ENCODE data around the gene CCNE1. TPM values are rescaled to one million over a fixed set of nuclear protein-coding genes. Genes with fewer than 3 reads are reported as not detected.
"Not testable (repeated sequence)": the region's sequence is repeated elsewhere in the genome, so short reads cannot be mapped to it uniquely, and the experiment has no call there.

Gene CCNE1
- total and polyA plus RNA-seq, 2 experiments from 2014 or later: 19.9 to 24.6 TPM

- no peak overlapping the region for H3K4me3 ChIP-seq
- DNase-seq (ENCODE audit: low spot score): no peak
- no peaks in the 10 kb centered on the region for H3K79me2 ChIP-seq
- H2AFZ ChIP-seq: no peak overlapping the region
- no peaks in the 10 kb centered on the region for H3K9me2 ChIP-seq (replicated peaks; ENCODE audit: insufficient read depth)
- TF ChIP-seq, protein P1, sequence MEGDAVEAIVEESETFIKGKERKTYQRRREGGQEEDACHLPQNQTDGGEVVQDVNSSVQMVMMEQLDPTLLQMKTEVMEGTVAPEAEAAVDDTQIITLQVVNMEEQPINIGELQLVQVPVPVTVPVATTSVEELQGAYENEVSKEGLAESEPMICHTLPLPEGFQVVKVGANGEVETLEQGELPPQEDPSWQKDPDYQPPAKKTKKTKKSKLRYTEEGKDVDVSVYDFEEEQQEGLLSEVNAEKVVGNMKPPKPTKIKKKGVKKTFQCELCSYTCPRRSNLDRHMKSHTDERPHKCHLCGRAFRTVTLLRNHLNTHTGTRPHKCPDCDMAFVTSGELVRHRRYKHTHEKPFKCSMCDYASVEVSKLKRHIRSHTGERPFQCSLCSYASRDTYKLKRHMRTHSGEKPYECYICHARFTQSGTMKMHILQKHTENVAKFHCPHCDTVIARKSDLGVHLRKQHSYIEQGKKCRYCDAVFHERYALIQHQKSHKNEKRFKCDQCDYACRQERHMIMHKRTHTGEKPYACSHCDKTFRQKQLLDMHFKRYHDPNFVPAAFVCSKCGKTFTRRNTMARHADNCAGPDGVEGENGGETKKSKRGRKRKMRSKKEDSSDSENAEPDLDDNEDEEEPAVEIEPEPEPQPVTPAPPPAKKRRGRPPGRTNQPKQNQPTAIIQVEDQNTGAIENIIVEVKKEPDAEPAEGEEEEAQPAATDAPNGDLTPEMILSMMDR (IDR thresholded peaks at IDR 0.05; ENCODE audit: poor library complexity): no peak
- TF ChIP-seq EZH2 (IDR thresholded peaks at IDR 0.05; ENCODE audit: borderline replicate concordance) (no peak), EZH2phosphoT487 (IDR thresholded peaks at IDR 0.05; ENCODE audit: low read depth, severe bottlenecking, unreplicated experiment) (no peak)
- no peaks in the 10 kb centered on the region for H3K27me3 ChIP-seq
- H3K9me3 ChIP-seq (ENCODE audit: low read depth): no peaks in the 10 kb centered on the region
- H3K4me2 ChIP-seq: no peak overlapping the region
- 95% methylated on average over 20 of the region's 20 CpGs for WGBS (ENCODE audit: low lambda C conversion rate, missing lambda C conversion rate)
- H3K36me3 ChIP-seq (replicated peaks; ENCODE audit: insufficient read depth, low read depth): no peaks in the 10 kb centered on the region
- no peaks in the 10 kb centered on the region for H4K20me1 ChIP-seq (ENCODE audit: insufficient read depth, poor library complexity, severe bottlenecking)
- no peaks in the 10 kb centered on the region for H3K4me1 ChIP-seq (ENCODE audit: insufficient read depth)
- no peak overlapping the region for H3K27ac ChIP-seq
Observed at GRCh38 chr19:29823581-29824330, 12.0 kb downstream of the CCNE1 start.

GRCh38 chr19:29825263-29825662 lies 13.5 kb downstream of the CCNE1 start:
- not testable (repeated sequence) for H3K4me2 ChIP-seq; H3K79me2 ChIP-seq; H3K36me3 ChIP-seq (replicated peaks; ENCODE audit: insufficient read depth, low read depth); H3K27ac ChIP-seq; H3K4me3 ChIP-seq; H2AFZ ChIP-seq; DNase-seq (ENCODE audit: low spot score); H3K4me1 ChIP-seq (ENCODE audit: insufficient read depth); H3K27me3 ChIP-seq; H4K20me1 ChIP-seq (ENCODE audit: insufficient read depth, poor library complexity, severe bottlenecking); H3K9me3 ChIP-seq (ENCODE audit: low read depth); H3K9me2 ChIP-seq (replicated peaks; ENCODE audit: insufficient read depth)
- 96% methylated on average over 8 of the region's 8 CpGs for WGBS (ENCODE audit: low lambda C conversion rate, missing lambda C conversion rate)

- 69% methylated on average over 12 of the region's 12 CpGs for WGBS (ENCODE audit: low lambda C conversion rate, missing lambda C conversion rate)
- Histone ChIP-seq H3K27me3 (no peaks in the 10 kb centered on the region), H3K4me3 (no peak overlapping the region), H3K36me3 (replicated peaks; ENCODE audit: insufficient read depth, low read depth) (no peaks in the 10 kb centered on the region), H3K4me2 (no peak overlapping the region), H3K79me2 (no peaks in the 10 kb centered on the region), H2AFZ (no peak overlapping the region), H4K20me1 (ENCODE audit: insufficient read depth, poor library complexity, severe bottlenecking) (no peaks in the 10 kb centered on the region), H3K4me1 (ENCODE audit: insufficient read depth) (no peaks in the 10 kb centered on the region), H3K27ac (no peak overlapping the region), H3K9me2 (replicated peaks; ENCODE audit: insufficient read depth) (no peaks in the 10 kb centered on the region), H3K9me3 (ENCODE audit: low read depth) (no peaks in the 10 kb centered on the region)
- TF ChIP-seq EZH2phosphoT487 (IDR thresholded peaks at IDR 0.05; ENCODE audit: low read depth, severe bottlenecking, unreplicated experiment): no peak
- TF ChIP-seq, protein P1 (IDR thresholded peaks at IDR 0.05; ENCODE audit: poor library complexity): no peak
- TF ChIP-seq EZH2 (IDR thresholded peaks at IDR 0.05; ENCODE audit: borderline replicate concordance): no peak
- no peak for DNase-seq (ENCODE audit: low spot score)
Observed at GRCh38 chr19:29831041-29831548, 19.3 kb downstream of the CCNE1 start.

DNA sequence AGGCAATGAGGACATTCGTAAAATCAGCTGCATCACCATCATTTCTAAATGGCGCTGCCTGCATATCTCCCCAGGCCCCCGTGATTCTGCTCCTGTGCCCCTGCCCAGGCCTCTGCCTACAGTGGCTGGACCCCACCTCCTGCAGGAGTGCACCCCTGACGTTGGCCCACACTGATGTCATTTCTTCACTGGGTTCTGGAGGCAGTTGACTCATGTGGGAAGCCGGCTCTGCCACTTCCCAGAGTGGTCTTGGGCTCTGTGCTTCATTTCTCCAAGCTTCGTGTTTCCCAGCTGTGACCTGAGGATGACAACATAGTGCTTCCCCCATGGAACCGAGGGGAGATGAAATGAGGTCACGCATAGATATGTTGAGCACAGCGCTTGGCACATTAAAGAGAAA lies 19.9 kb downstream of the CCNE1 start:
- H3K4me1 ChIP-seq (ENCODE audit: insufficient read depth): no peaks in the 10 kb centered on the region
- H3K9me3 ChIP-seq (ENCODE audit: low read depth): no peaks in the 10 kb centered on the region
- no peak overlapping the region for H3K4me3 ChIP-seq
- no peak overlapping the region for H3K27ac ChIP-seq
- no peak overlapping the region for H3K4me2 ChIP-seq
- H3K9me2 ChIP-seq (replicated peaks; ENCODE audit: insufficient read depth): no peaks in the 10 kb centered on the region
- H4K20me1 ChIP-seq (ENCODE audit: insufficient read depth, poor library complexity, severe bottlenecking): no peaks in the 10 kb centered on the region
- TF ChIP-seq, protein P1 (IDR thresholded peaks at IDR 0.05; ENCODE audit: poor library complexity): no peak
- no peak for TF ChIP-seq EZH2 (IDR thresholded peaks at IDR 0.05; ENCODE audit: borderline replicate concordance)
- TF ChIP-seq EZH2phosphoT487 (IDR thresholded peaks at IDR 0.05; ENCODE audit: low read depth, severe bottlenecking, unreplicated experiment): no peak
- 82% methylated on average over 9 of the region's 9 CpGs for WGBS (ENCODE audit: low lambda C conversion rate, missing lambda C conversion rate)
- DNase-seq (ENCODE audit: low spot score): no peak
- H3K79me2 ChIP-seq: no peaks in the 10 kb centered on the region
- no peaks in the 10 kb centered on the region for H3K27me3 ChIP-seq
- no peak overlapping the region for H2AFZ ChIP-seq
- H3K36me3 ChIP-seq (replicated peaks; ENCODE audit: insufficient read depth, low read depth): no peaks in the 10 kb centered on the region
